ENCODE data around the gene STOML2.

DNA sequence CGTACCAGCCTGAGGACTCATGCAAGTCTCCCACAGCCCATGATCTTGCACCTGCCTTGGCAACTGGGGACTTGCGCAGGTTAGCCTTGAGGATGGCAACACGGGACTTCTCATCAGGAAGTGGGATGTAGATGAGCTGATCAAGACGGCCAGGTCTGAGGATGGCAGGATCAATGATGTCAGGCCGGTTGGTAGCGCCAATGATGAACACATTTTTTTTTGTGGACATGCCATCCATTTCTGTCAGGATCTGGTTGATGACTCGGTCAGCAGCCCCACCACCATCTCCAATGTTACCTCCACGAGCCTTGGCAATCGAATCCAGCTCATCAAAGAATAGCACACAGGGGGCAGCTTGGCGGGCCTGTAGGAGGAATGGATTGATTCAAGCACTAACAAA lies 43.5 kb downstream of the STOML2 start:
- TF ChIP-seq, protein P1, sequence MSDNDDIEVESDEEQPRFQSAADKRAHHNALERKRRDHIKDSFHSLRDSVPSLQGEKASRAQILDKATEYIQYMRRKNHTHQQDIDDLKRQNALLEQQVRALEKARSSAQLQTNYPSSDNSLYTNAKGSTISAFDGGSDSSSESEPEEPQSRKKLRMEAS (IDR thresholded peaks at IDR 0.05; ENCODE audit: insufficient read depth, insufficient read length): no peak
- TF ChIP-seq EZH2 (IDR thresholded peaks at IDR 0.05; ENCODE audit: borderline replicate concordance, low read depth, low read length, severe bottlenecking): no peak

All from endothelial cell of umbilical vein (primary cell).